ENCODE results near the gene GALNT10. TPM values are rescaled to one million over a fixed set of nuclear protein-coding genes. Genes with fewer than 3 reads are reported as not detected.

Gene GALNT10
- total and polyA plus RNA-seq, 10 of the 15 experiments (the other 5 are each of a cell fraction or from before 2014, with no cell fraction given): 3.9 to 35.4 (median 15.5) TPM

DNA sequence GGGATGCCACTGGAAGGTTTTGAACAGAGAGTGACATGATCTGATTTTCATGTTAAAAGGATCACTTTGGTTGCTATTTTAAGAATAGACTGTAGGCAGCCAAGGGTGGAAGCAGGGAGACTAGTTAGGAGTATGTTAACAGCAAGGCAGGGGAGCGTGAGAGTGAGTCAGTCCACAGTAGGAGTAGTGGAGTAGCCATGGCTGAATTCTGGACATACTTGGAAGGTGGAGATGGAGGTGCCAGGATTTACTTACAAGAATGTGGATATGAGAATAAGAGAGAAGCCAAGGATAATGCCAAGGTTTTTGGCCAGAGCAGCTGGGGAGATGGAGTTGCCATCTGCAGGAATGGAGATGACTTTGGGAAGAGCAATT, 118.8 kb downstream of the GALNT10 start:
- Histone ChIP-seq H4K20me1 (ENCODE audit: control insufficient read depth, insufficient read depth) (no peaks in the 10 kb centered on the region), H3K27me3 (replicated peaks in 1 of 2; ENCODE audit: control insufficient read depth in 2 of 2, insufficient read depth in 2 of 2, low read length in 1 of 2) (no peaks in the 10 kb centered on the region), H3K36me3 (ENCODE audit: control insufficient read depth in 2 of 2, insufficient read depth in 2 of 2, low read length in 1 of 2) (no peaks in the 10 kb centered on the region; a peak in 2 of 4 replicates), H3K27ac (ENCODE audit: control insufficient read depth, insufficient read depth) (no peak overlapping the region), H3K79me2 (ENCODE audit: control insufficient read depth, insufficient read depth, low read length) (no peaks in the 10 kb centered on the region; the same call in 1 of the 2 replicates), H3K4me3 (no peak overlapping the region), H2AFZ (ENCODE audit: control insufficient read depth, low read depth, low read length) (no peak overlapping the region), H3K4me1 (ENCODE audit: control insufficient read depth, insufficient read depth, low read length) (peaks cover 8% of the 10 kb centered on the region; the same call in 1 of the 2 replicates), H3K9ac (ENCODE audit: control insufficient read depth, insufficient read depth, low read length) (no peak overlapping the region), H3K4me2 (ENCODE audit: control insufficient read depth, insufficient read depth) (no peak overlapping the region), H3K9me3 (replicated peaks; ENCODE audit: control insufficient read depth, insufficient read depth, low read length) (no peaks in the 10 kb centered on the region; the same call in 1 of the 3 replicates)
- TF ChIP-seq TARDBP (IDR thresholded peaks at IDR 0.05; ENCODE audit: borderline replicate concordance) (no peak), EGR1 (IDR thresholded peaks at IDR 0.05; ENCODE audit: borderline replicate concordance in 1 of 2, low read depth in 2 of 2, low read length in 2 of 2) (no peak), NFXL1 (IDR thresholded peaks at IDR 0.05; ENCODE audit: borderline replicate concordance) (no peak), TAF1 (IDR thresholded peaks at IDR 0.05; ENCODE audit: borderline replicate concordance, low read depth, low read length) (no peak), WRNIP1 (IDR thresholded peaks at IDR 0.05; ENCODE audit: borderline replicate concordance, low read depth, low read length) (no peak)
- ATAC-seq: no peak
- ChIA-PET POLR2A (interaction anchor here (0.6 kb wide), 1 partner anchor 9 kb away, joined by 4 read pairs; no protein-coding TSS in a partner anchor), RAD21 (ENCODE audit: unreplicated experiment) (no interaction called here), SMC1A (ENCODE audit: uncharacterized antibody, unreplicated experiment) (no interaction called here), CTCF (interaction anchor here (1.2 kb wide), 1 partner anchor 18 kb away, joined by 3 read pairs; no protein-coding TSS in a partner anchor)
- no peak for DNase-seq (ENCODE audit: low read depth, low spot score)
- intact Hi-C loops (cut with micrococcal nuclease; ENCODE audit: unreplicated experiment): no loop called here
- in situ Hi-C loops (cut with MboI): no loop called here
- no peak for FAIRE-seq
- no TSS peak for BruUV-seq (replicated peaks)
- 100% methylated on average over 1 of the region's 1 CpG for WGBS (ENCODE audit: insufficient coverage, insufficient replicate concordance, low lambda C conversion rate, missing lambda C conversion rate)

DNA sequence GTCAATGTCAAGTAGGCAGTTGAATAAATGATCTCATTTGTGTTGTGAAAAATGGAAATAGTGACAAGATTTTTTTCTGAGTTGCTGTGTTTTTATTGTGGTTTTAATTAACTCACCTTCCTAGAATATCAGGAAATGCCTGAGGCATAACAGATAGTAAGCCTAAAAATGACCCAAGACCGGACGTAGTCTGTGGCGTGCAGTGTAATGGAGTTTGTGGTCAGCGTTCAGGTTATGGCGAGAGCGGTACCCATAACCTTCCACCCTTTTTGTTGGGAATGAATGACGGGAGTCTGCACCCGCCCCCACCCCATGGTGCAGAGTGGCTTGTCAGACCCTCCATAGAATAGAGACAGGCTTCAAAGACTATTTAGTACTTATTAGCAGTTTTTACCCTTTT, 119.3 kb downstream of the GALNT10 start:
- ChIA-PET POLR2A (interaction anchor here (0.6 kb wide), 2 partner anchors 10 to 88 kb away, joined by 3 to 4 read pairs; no protein-coding TSS in a partner anchor), CTCF (no interaction called here), RAD21 (ENCODE audit: unreplicated experiment) (no interaction called here), SMC1A (ENCODE audit: uncharacterized antibody, unreplicated experiment) (no interaction called here)
- Histone ChIP-seq H3K79me2 (ENCODE audit: control insufficient read depth, insufficient read depth, low read length) (no peaks in the 10 kb centered on the region; the same call in 1 of the 2 replicates), H3K4me3 (no peak overlapping the region), H4K20me1 (ENCODE audit: control insufficient read depth, insufficient read depth) (no peaks in the 10 kb centered on the region), H3K4me1 (ENCODE audit: control insufficient read depth, insufficient read depth, low read length) (peaks cover 8% of the 10 kb centered on the region; the same call in 1 of the 2 replicates), H3K27ac (ENCODE audit: control insufficient read depth, insufficient read depth) (no peak overlapping the region), H2AFZ (ENCODE audit: control insufficient read depth, low read depth, low read length) (no peak overlapping the region), H3K9me3 (replicated peaks; ENCODE audit: control insufficient read depth, insufficient read depth, low read length) (no peaks in the 10 kb centered on the region; the same call in 1 of the 3 replicates), H3K4me2 (ENCODE audit: control insufficient read depth, insufficient read depth) (no peak overlapping the region), H3K27me3 (replicated peaks in 1 of 2; ENCODE audit: control insufficient read depth in 2 of 2, insufficient read depth in 2 of 2, low read length in 1 of 2) (no peaks in the 10 kb centered on the region), H3K9ac (ENCODE audit: control insufficient read depth, insufficient read depth, low read length) (no peak overlapping the region), H3K36me3 (ENCODE audit: control insufficient read depth in 2 of 2, insufficient read depth in 2 of 2, low read length in 1 of 2) (no peaks in the 10 kb centered on the region; a peak in 2 of 4 replicates)
- FAIRE-seq: no peak
- ATAC-seq: no peak
- DNase-seq (ENCODE audit: low read depth, low spot score): no peak
- no TSS peak for BruUV-seq (replicated peaks)
- in situ Hi-C loops (cut with MboI): no loop called here
- intact Hi-C loops (cut with micrococcal nuclease; ENCODE audit: unreplicated experiment): no loop called here
- WGBS (ENCODE audit: insufficient coverage, insufficient replicate concordance, low lambda C conversion rate, missing lambda C conversion rate): 98% methylated on average over 8 of the region's 8 CpGs
- TF ChIP-seq MLLT1 (IDR thresholded peaks at IDR 0.05) (no peak), BCL11A (IDR thresholded peaks at IDR 0.05; ENCODE audit: low read depth, low read length) (no peak), NKRF (conservative IDR thresholded peaks at IDR 0.05) (no peak), NBN (IDR thresholded peaks at IDR 0.05) (no peak), RB1 (IDR thresholded peaks at IDR 0.05; ENCODE audit: borderline replicate concordance) (no peak), HDAC2 (IDR thresholded peaks at IDR 0.05) (no peak)
- TF ChIP-seq, protein P1, sequence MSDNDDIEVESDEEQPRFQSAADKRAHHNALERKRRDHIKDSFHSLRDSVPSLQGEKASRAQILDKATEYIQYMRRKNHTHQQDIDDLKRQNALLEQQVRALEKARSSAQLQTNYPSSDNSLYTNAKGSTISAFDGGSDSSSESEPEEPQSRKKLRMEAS (IDR thresholded peaks at IDR 0.05; ENCODE audit: low read depth, low read length): no peak
- TF ChIP-seq, protein P2, sequence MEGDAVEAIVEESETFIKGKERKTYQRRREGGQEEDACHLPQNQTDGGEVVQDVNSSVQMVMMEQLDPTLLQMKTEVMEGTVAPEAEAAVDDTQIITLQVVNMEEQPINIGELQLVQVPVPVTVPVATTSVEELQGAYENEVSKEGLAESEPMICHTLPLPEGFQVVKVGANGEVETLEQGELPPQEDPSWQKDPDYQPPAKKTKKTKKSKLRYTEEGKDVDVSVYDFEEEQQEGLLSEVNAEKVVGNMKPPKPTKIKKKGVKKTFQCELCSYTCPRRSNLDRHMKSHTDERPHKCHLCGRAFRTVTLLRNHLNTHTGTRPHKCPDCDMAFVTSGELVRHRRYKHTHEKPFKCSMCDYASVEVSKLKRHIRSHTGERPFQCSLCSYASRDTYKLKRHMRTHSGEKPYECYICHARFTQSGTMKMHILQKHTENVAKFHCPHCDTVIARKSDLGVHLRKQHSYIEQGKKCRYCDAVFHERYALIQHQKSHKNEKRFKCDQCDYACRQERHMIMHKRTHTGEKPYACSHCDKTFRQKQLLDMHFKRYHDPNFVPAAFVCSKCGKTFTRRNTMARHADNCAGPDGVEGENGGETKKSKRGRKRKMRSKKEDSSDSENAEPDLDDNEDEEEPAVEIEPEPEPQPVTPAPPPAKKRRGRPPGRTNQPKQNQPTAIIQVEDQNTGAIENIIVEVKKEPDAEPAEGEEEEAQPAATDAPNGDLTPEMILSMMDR (IDR thresholded peaks at IDR 0.05 in 2 of 3, conservative IDR thresholded peaks at IDR 0.05 in 1 of 3; ENCODE audit: control insufficient read depth in 2 of 3, extremely low read depth in 1 of 3, insufficient read depth in 1 of 3, low read depth in 3 of 3, low read length in 3 of 3): no peak
